SKM-1 treated with dmso at 0.1 percent for 144 hours (cell line): ENCODE results near the gene AQP12A.

ENCODE experiments used
- DNase-seq: peaks from one replicate; lab custom pipeline; 2025; ENCODE audit not compliant: unreplicated experiment; lab: John Stamatoyannopoulos, UW

Gene AQP12A

GRCh38 chr2:240707043-240707756 lies 15.5 kb downstream of the AQP12A start:
- no peak for DNase-seq

- no peak for DNase-seq
Measured at GRCh38 chr2:240707821-240708220, 16.2 kb downstream of the AQP12A start.

GRCh38 chr2:240708457-240708856 lies 16.8 kb downstream of the AQP12A start:
- no peak for DNase-seq

- DNase-seq, result no peak
Measured at GRCh38 chr2:240711296-240711695, 19.6 kb downstream of the AQP12A start.

GRCh38 chr2:240711701-240712100 lies 20.0 kb downstream of the AQP12A start:
- no peak for DNase-seq

GRCh38 chr2:240712121-240712520 lies 20.5 kb downstream of the AQP12A start:
- DNase-seq, result no peak

GRCh38 chr2:240713071-240713927 lies 21.6 kb downstream of the AQP12A start:
- no peak for DNase-seq

GRCh38 chr2:240713928-240714746 lies 22.5 kb downstream of the AQP12A start:
- DNase-seq, result no peak

- no peak for DNase-seq
Measured at GRCh38 chr2:240714747-240715725, 23.4 kb downstream of the AQP12A start.

GRCh38 chr2:240716130-240716798 lies 24.6 kb downstream of the AQP12A start:
- no peak for DNase-seq

GRCh38 chr2:240717181-240717641 lies 25.5 kb downstream of the AQP12A start:
- no peak for DNase-seq

GRCh38 chr2:240717681-240718581 lies 26.3 kb downstream of the AQP12A start:
- DNase-seq, result no peak

- no peak for DNase-seq
Measured at GRCh38 chr2:240718896-240719490, 27.3 kb downstream of the AQP12A start.

GRCh38 chr2:240719676-240720545 lies 28.2 kb downstream of the AQP12A start:
- no peak for DNase-seq

- DNase-seq, result no peak
Measured at GRCh38 chr2:240720686-240721595, 29.3 kb downstream of the AQP12A start.

- no peak for DNase-seq
Measured at GRCh38 chr2:240721596-240722180, 30.0 kb downstream of the AQP12A start.
